HG02870 (cell line): ENCODE data around the gene MAGI1.
"Not testable (repeated sequence)": the region's sequence is repeated elsewhere in the genome, so short reads cannot be mapped to it uniquely, and the experiment has no call there.

Source experiments
- ATAC-seq: cut with Tn5 transposase; IDR thresholded peaks from one replicate; pipeline ENCODE4 v1.9.1; 2021; ENCODE audit warnings: mild to moderate bottlenecking, moderate library complexity; ENCODE audit not compliant: unreplicated experiment

The MAGI1 gene

DNA sequence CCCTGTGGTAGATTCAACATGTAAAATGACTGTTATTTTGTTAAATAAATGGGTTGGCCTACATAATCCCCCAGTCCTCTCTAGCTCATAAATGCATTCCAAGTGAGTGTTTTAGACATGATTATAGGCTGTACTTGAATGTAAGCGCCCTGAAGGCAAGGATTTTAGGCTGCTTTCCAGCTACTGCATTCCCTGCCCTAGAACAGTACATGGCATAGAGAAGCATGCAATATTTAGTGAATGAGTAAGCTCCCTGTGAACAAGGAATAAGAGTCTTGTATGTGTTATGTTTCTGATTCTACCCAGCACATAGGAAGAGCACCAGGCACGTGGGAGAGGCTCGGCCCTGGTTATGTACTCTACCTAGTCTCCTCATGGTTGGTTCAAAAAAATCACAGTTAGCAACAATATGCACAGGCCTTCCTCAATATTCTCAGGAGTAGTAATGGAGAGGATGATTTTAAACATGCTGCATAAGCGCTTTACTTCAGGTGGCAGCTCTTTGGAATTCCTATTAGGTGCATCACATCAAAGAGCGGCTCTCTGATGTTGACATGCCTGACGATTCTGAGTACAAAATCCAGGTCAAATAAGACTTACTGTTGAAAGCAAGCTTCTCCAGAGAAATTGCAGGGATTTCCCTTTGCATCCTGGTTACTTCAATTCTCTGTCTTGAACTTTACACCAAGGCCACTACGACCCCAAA, 456.6 kb downstream of the MAGI1 start:
- ATAC-seq = no peak

DNA sequence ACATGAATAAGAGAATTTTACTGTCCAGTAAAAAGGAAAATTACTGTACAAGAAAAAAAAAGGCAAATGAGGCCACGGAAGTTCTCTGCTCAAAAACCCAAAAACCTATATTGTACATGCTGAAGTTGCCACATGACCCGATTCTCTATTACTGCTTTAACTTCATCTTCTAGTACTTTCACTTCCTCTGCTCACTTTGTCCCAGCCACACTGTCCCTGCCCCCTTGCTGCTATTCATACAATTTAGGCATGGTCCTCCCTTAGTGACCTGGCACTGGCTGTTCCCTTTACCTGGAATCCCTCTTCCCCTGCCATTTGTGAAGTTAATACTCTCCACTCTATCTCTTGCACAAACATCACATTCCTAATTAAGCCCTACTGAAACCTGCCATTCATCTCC, 457.4 kb downstream of the MAGI1 start:
- ATAC-seq = no peak

DNA sequence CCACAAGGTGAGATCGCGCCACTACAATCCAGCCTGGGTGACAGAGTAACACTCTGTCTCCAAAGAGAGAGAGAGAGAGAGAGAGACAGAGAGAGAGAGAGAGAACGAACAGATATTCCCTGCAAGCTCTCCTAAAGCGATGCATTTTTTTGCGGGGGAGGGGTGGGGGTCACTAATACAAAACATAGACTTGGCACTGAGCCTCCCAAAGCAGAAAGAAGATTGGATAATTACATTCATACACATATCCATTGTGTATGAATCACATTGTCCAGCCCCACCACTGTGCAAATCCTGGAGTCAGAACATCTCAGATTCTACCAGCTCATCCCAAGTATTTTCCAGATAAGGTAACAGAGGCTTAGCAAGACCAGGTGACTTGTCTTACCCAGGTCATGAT, 459.9 kb downstream of the MAGI1 start:
- no peak for ATAC-seq

DNA sequence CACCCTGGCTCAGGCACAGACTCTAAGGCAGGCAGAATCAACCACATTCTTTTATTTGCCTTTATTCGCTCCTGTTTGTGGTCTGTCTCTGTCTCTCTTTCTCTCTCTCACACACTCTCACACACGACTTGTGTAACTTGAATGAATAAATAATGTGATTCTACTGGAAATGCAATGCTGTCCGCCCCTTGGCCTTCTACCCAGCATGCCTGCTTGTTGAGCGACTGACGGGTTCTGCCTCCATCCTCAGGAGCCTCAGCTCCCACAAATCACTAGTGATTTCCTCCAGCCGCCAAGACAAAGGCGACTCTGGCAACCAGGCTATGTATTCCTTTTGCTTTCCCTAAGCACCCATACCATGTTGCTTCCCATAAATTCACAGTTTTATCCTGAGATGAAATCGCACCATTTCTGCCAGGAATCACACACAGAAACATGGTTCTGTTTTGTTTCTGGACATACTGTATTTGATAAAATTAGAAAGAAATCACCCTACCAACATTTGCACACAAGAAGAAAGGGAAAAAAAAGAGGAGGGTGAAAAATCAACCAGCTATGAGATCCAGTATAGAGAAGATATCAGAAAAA, 460.8 kb downstream of the MAGI1 start:
- no peak for ATAC-seq

DNA sequence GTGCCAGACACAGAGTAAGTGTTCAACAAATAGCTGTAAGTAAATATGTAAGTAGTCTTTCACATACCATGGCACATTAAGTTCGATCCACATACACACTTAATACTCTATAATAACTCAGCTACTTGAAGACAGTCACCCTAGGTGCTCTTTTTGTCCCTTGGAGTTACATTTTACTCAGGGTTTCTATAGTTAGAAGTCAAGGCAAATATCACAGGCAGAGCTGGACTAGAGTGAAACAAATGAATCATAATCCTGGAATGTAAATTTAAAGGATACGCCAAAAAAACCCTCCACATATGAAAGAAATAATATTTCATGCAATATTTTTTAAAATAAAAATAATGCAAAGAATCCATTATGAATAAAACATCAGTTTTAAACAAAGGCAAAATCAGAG, 461.8 kb downstream of the MAGI1 start:
- ATAC-seq = no peak

DNA sequence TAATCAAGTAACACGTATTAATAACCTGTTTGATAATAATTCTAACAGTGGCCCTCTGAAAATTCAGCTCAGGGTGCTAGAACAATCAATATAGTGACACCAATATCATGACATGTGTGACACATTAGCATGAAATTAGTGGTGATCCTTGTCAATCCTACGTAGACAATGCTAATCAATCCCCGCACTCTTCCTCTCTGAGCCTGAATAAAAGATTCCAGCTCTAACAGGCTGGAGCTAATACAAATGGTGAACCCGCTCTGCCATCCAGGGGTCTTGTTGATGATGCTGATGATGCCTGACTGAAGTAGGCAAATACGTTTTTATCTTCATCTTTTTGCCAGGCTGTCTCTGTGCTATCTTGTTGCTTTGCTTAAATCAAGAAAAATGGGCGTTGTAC, 462.5 kb downstream of the MAGI1 start:
- ATAC-seq = no peak

DNA sequence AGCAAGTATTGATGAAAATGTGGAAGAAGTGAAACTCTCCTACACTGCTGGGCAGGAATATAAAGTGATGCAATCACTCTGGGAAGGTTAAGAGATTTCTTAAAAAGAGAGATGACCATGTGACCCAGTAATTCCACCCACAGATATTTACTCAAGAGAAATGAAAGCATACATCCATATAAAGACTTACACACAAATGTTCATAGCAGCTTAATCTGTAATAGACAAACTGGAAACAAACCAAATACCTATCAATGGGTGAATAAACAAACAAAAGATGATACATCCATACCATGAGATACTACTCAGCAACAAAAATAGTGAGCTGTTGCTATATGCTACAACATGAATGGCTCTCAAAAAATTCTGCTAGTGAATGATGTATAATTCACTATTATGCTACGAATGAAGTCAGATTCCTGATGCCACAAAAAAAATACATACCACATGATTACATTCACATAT, 463.3 kb downstream of the MAGI1 start:
- no peak for ATAC-seq

DNA sequence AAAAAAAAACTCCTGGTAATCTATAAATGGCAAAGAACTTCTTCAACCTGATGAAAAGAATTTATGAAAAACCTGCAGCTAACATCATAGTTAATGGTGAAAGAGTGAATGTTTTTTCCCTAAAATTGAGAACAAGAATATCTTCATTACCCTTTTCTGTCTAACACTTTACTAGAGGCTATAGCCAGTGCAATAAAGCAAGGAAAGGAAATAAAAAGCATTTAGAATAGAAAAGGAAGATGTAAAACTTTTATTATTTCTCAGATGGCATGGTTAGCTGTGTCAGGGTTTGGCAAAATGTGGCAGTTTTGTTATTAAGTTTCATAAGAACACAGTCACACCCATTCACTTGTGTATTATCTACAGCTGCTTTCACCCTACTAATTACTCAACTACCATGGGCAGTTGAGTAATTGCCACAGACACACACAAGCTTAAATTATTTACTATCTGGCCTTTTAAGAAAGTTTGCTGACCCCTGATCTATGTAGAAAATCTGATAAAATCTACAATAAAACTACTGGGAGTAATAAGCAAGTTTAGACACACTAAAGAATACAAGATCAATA, 465.1 kb downstream of the MAGI1 start:
- ATAC-seq = no peak

DNA sequence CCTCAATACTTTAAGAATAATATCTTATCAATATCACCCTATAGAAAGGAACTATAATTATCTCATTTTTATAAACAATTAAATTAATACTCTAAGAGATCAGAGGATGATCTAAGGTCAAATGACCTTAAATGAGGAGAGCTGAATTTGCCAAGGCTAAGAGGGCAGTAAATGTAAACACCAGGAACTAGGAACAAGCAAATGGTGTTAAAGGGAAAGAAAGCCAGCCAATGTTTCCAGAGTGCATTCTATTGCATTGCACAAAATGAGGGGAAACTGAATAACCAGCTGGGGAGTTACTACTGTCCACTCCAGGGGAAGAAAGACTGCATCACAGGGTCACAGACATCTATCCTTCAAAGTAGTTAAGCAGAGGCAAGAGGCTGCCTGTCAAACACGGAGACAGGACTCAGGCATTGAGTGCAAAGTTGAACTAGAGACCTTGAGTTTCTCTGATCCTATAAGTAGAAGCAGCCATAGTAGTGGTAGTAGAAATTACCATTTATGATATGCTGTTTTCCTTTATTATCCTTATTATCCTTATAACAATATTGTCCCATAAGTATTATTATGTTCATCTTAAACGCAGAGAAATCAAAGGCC, 466.4 kb downstream of the MAGI1 start:
- no peak for ATAC-seq

DNA sequence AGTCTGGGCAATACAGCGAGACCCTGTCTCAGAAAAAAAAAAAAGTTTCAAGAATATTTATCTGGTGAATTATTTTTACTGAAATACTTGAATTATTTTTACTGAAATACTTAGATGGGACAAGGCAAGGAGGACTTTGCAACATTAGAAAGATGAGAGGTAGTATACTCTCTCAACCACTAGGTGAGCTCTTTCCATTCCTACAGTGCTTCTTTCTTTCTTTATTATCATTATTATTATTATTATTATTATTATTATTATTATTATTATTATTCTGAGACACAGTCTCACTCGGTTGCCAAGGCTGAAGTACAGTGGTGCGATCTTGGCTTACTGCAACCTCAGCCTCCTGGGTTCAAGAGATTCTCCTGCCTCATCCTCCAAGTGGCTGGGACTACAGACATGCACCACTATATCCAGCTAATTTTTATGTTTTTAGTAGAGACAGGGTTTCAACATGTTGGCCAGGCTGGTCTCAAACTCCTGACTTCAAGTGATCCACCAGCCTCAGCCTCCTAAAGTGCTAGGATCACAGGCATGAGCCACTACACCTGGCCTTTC, 468.8 kb downstream of the MAGI1 start:
- ATAC-seq = no peak

DNA sequence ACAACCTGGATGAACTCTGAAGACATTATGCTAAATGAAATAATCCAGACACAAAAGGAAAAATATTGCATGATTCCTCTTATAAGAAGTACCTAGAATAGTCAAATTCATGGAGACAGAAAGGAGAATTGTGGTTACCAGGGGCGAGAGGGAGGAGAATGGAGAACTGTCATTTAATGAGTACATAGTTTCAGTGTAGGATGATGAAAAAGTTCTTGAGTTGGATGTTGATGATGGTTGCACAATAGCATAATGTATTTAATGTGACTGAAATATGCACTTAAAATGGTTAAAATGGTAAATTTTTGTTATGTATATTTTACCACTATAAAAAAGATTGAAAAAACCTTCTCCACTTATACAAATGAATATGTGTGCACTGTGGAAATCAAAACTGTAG, 469.6 kb downstream of the MAGI1 start:
- no peak for ATAC-seq

DNA sequence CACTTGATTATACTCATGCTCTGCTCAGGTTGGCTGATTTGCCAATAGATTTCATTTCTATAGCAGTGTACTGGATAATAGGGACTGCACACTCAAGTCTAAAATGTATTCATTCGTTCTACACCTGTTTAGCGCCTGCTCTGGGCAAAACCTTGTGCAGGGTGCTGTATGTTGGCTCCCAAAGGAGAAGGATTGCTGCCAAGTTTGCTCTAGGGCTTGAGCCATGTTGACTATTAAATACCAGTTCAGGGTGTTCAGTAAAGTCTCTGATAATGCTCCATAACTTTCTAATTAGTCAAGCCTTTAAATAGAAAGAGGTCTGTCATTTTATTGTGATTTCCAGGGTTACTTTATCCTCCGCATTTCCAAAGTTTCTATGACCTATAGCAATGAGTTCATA, 470.2 kb downstream of the MAGI1 start:
- ATAC-seq = no peak

DNA sequence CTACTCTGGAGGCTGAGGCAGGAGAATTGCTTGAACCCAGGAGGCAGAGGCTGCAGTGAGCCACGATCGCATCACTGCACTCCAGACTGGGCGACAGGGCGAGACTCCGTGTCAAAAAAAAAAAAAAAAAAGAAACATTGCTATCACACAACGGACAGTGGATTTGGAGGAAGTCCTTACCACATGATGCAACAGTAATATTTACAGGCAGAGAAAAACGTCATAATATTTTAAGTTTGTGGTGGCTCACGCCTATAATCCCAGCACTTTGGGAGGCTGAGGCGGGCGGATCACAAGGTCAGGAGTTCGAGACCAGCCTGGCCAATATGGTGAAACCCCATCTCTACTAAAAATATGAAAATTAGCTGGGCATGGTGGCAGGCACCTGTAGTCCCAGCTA, 473.0 kb downstream of the MAGI1 start:
- not testable (repeated sequence) for ATAC-seq

DNA sequence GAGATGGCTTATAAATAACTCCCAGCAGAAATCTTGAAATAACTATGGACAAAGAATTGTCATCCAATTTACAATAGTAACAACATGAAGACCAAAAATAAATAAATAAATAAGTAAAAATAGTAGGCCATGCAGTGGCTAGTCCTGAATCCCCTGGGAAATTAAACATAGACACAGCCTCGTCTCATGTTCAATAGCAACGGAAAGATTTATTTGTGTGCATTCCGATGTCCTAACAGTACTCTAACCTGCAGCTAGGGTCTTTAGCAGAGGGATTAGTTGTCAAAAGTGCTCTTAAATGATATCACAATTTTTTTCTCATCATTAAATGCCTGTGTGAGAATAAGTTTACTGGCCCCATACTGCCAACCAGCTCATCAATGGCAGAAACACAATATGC, 474.2 kb downstream of the MAGI1 start:
- no peak for ATAC-seq

DNA sequence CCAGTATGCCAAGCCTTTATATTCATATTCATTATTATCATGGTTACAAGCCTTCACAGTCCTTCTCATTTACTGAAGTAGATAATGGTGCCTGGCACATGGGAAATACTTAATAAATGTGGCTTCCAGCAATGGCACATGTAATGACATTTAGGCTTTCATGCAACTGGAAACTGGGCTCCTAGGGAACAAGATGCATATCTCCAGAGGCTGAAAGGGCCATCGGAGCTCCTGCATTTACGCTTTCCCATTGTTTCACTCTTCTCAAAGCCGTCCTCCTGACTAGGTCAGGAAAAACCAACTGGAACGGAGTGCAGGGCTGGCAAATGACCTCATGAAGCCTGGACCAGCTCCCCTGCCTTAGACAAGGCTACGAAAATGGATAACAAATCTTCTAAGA, 474.9 kb downstream of the MAGI1 start:
- no peak for ATAC-seq

DNA sequence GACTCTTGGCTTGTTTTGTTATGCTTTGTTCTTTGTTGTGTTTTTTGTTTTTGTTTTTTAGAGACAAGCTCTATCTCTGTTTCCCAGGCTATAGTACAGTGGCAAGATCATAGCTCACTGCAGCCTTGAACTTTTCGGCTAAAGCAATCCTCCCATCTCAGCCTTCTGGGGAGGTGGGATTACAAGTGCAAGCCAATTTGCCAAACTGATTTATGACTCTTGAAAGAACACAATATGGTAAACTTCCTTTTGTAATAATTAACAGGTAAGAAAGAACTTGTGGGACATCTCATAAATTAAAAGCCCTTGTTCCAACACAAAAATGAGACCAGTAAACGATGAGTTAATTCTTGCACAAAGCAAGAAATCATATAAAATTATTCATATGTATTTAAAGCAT, 476.3 kb downstream of the MAGI1 start:
- ATAC-seq = no peak

DNA sequence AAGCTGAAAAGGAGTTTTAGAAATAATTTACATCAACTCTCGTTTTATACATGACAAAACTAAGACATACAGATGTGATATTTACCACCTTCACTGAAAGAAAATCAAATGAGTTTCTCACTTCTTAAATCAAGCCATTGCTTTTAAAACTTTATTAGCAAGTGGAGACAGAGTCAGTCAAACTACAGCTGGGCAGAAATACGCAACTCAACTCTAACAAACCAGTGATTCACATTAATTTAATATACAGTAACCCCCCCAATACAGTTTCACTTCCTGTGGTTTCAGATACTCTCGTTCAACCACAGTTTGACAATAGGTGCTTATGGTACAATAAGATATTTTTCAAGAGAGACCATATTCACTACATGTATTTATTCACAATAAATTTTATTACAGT, 477.1 kb downstream of the MAGI1 start:
- ATAC-seq = no peak

DNA sequence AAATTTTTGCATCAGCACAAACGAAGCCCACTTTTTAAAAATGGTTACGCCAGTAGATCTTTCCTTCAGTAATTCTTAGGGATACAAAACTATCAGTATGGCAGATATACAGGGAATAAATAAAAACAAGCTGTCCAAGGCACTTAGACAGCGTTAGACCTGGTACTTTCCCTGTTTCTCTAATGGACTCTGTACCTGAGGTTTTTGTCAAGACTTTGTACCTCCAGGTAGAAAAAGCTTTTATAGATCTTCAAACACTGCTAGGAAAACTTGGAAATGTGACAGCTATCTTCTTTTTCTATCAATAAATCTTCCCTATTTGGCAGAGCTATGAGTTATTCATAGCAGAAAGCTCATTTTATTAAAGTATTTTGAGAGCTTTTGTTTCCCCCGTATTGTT, 477.8 kb downstream of the MAGI1 start:
- ATAC-seq = no peak

DNA sequence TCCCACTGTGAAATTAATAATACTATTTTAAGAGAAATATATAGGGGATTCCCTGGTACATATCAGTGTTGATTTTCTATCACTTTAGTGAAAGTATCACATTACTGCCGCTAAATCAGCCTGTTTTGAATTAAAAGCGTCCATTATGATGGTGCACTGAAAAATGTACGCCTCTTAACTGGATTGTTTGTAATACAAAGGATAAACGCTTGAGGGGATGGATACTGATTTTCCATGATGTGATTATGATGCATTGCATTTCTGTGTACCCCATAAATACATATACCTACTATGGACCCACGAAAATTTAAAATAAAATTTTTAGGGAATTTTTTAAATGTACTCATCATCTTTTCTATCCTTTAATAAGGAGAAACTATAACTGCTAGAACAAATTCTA, 478.6 kb downstream of the MAGI1 start:
- no peak for ATAC-seq

DNA sequence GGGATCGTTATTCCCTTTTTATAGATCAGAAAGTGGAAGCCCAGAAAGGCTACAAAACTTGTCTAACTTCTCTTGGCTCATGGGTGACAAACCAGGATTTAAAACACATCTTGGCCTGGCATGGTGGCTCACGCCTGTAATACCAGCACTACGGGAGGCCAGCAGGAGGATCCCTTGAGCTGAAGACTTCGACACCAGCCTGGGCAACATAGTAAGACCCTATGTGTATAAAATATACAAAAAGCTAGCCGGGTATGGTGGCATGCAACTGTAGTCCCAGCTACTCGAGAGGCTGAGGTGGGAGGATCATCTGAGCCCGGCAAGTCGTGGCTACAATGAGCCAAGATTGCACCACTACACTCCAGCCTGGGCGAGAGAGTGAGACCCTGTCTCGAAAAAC, 479.1 kb downstream of the MAGI1 start:
- no peak for ATAC-seq

DNA sequence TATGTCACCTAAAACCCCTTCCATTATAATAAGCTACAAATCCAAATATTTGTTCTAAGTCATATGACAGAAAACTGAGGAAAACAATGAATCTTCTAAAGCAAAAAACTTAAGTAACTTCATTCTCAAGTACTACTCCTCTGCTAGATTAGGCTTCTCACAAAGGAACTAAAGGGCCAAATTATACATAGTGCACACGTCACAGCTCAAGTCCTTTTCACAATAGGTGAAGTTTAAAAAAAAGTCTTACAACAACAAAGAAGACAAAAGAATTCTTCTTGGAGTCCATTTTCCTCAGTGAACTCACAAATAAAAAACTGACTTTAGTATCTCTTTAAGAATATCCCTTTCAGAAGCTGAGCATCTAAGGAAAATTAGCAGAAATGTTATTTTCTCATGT, 479.9 kb downstream of the MAGI1 start:
- no peak for ATAC-seq
